Thyroid gland (tissue), 4 donors: ENCODE results near the gene CTSE. TPM values are rescaled to one million over a fixed set of nuclear protein-coding genes. Genes with fewer than 3 reads are reported as not detected.

Experiments
- DNase-seq, 2 donors: peaks; one replicate each; pipeline ENCODE4 v3.0.0-alpha.2; 2019
- H3K27ac ChIP-seq, 3 donors: fragments of 200-600 bp; sonication (generic); 1 replicate in 2 of 3; 2 replicates in 1 of 3; pipeline ENCODE4 v1.5.1; 2016 to 2019; ENCODE audit warnings: mild to moderate bottlenecking in 1 of 3, moderate library complexity in 1 of 3
- H3K27me3 ChIP-seq: fragments of 200-600 bp; sonication (generic); one replicate; pipeline ENCODE4 v1.5.1; 2019
- H3K36me3 ChIP-seq, 2 donors: fragments of 200-600 bp; sonication (generic); one replicate each; pipeline ENCODE4 v1.5.1; 2016 to 2019
- H3K4me1 ChIP-seq, 2 donors: fragments of 200-600 bp; sonication (generic); one replicate each; pipeline ENCODE4 v1.5.1; 2017 to 2019
- H3K4me3 ChIP-seq, 3 donors: fragments of 200-600 bp; sonication (generic); replicated peaks in 1 of 3; 1 replicate in 2 of 3; 2 replicates in 1 of 3; pipeline ENCODE4 v1.5.1; 2016; ENCODE audit warnings: mild to moderate bottlenecking in 1 of 3
- H3K9me3 ChIP-seq: fragments of 200-600 bp; sonication (generic); one replicate; pipeline ENCODE4 v1.5.1; 2017
- POLR2A ChIP-seq, 2 donors: fragments of 450-650 bp; IDR thresholded peaks; one replicate each; pipeline ENCODE4 v1.6.1; 2017; ENCODE audit warnings: antibody characterized with exemption in 2 of 2, mild to moderate bottlenecking in 2 of 2, moderate library complexity in 1 of 2
- WGBS, 2 donors: methylation state at CpG; one replicate each; pipeline ENCODE4 v1.1.5; 2017; 5-methylcytosine and 5-hydroxymethylcytosine counted together
- intact Hi-C: fragments of 100-400 bp; cut with DNase I; formaldehyde crosslinking; loops from one replicate; pipeline ENCODE4 v1.15.1; 2023
- total RNA-seq, 4 donors: library from RNA; depleted of rRNA; stranded (reverse); fragments of >200 nt; gene quantifications; one replicate each; pipeline ENCODE4 v1.2.3, GENCODE V29; 2016
- TF ChIP-seq, protein P1 (sequence below), 6 experiments: fragments of 200-600 bp in 3 of 6; fragments of 450-650 bp in 3 of 6; sonication (generic) in 3 of 6; IDR thresholded peaks; one replicate each; pipeline ENCODE4 v1.5.1; 2016 to 2019; ENCODE audit warnings: antibody characterized with exemption in 6 of 6, mild to moderate bottlenecking in 2 of 6, inconsistent platforms in 1 of 6, moderate library complexity in 1 of 6

Gene CTSE
- total RNA-seq, 4 donors from 2014 or later, result 3.6 to 38.2 (median 19.0) TPM

DNA sequence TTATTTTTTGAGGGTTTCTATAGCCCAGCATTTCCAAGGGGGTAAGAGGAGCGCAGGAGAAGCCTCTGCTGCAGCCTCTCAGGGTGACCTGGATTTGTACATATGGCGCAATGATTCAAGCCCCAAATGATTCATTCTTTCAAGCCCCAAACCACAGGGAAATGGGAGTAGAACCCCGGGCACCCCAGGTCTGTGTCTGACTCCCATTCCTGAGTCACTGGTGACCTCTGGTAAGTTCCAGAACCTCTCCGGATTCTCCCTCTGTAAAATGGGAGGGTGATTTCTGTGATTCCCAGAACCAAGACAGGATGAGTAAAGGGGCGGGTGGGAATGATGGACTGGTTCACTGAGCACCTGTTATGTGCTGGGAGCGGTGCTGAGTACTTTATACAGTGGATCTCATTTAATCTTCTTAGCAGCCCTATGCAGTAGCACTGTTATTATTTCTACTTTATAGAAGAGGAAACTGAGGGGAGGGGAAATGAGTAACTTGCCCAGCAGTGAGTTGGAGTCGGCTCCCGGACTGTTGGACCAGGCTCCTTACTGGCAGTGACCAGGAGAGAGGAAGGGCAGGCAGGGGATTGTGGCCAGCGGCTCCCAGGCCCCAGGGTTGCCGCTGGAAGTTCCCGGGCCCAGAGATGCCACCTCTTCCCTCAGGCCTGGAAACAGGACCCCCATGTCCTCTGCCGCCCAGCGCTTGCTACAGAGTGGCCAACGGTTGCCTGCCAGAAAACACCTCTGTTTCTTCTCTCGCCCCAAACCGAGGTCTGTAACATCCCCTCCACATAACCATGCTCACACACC, 60.1 kb downstream of the CTSE start:
- Histone ChIP-seq H3K27me3 (no peaks in the 10 kb centered on the region), H3K36me3 (no peaks in the 10 kb centered on the region), H3K27ac (no peak overlapping the region), H3K4me3 (no peak overlapping the region), H3K9me3 (no peaks in the 10 kb centered on the region), H3K4me1 (peaks cover 15 to 35% of the 10 kb centered on the region in 2 donors)
- TF ChIP-seq POLR2A (IDR thresholded peaks at IDR 0.05), result no peak
- TF ChIP-seq, protein P1, sequence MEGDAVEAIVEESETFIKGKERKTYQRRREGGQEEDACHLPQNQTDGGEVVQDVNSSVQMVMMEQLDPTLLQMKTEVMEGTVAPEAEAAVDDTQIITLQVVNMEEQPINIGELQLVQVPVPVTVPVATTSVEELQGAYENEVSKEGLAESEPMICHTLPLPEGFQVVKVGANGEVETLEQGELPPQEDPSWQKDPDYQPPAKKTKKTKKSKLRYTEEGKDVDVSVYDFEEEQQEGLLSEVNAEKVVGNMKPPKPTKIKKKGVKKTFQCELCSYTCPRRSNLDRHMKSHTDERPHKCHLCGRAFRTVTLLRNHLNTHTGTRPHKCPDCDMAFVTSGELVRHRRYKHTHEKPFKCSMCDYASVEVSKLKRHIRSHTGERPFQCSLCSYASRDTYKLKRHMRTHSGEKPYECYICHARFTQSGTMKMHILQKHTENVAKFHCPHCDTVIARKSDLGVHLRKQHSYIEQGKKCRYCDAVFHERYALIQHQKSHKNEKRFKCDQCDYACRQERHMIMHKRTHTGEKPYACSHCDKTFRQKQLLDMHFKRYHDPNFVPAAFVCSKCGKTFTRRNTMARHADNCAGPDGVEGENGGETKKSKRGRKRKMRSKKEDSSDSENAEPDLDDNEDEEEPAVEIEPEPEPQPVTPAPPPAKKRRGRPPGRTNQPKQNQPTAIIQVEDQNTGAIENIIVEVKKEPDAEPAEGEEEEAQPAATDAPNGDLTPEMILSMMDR (IDR thresholded peaks at IDR 0.05), result no peak
- intact Hi-C loops, result no loop called here
- DNase-seq, result no peak
- 87% methylated on average over 16 of the region's 16 CpGs for WGBS, 2 donors

DNA sequence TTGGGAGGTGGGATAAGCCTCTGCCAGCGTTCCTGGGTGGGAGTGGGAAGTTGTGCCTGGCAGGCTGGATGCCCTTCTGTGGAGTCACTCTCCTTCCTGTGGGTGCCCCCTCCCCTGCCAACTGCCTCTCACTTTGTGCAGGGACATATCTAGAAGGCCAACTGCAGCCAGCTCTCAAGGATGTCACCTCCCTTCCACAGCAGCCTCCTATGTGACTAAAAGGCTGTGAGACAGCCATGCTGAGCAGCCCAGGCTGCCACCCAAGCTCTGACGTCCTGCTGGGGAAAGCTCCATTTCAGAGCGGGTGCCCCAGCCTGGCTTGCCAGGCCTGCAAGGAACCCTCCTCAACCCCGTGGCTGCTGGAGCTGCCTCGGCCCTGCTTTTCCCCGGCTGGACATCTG, 60.9 kb downstream of the CTSE start:
- Histone ChIP-seq H3K4me1 (peaks cover 15 to 35% of the 10 kb centered on the region in 2 donors), H3K4me3 (no peak overlapping the region), H3K36me3 (no peaks in the 10 kb centered on the region), H3K9me3 (no peaks in the 10 kb centered on the region), H3K27ac (peak overlapping the region; percentile 44 to 74 (median 66)), H3K27me3 (no peaks in the 10 kb centered on the region)
- 74 to 93% methylated on average over 6 of the region's 6 CpGs for WGBS, 2 donors
- intact Hi-C loops, result no loop called here
- no peak for DNase-seq
- TF ChIP-seq POLR2A (IDR thresholded peaks at IDR 0.05), result no peak
- TF ChIP-seq, protein P1 (IDR thresholded peaks at IDR 0.05), result no peak

DNA sequence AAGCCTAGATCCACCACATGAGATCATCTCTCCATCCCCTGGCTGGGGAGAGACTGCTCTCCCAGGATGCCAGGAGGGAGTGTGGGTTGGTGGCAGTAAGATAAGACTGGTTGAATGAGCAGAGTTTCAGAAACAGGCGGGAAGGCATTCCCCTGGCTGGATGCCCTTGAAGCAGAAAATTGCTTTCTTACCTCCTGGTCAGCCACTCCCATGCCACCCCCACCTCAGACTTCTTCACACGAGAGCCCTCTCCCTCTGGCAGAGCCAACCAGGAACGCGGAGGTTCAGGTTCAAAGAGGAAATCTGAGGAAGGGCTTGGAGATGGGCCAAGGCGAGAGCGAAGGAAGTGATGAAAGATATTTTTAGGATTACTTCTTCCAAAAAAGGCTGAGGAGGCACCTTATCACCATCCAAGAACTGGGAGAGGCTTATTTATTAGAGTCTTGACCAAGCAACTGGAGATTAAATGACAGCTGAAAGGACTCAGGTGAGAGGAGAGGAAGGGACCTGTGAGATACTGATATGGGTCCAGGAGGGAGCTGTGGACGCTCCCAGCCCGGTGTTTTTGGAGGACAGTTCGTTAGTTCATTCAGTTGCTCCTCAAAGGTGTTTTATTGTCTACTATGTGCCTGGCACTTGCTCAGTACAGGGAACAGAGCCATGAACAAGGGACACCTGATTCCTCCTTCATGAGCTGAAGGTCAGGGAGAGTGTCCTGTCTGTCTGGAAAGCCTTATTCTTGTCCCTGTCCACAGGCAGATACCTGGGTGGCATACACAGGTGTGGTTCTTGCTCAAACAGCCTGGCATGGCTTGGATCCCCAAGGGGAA, 61.5 kb downstream of the CTSE start:
- H3K9me3 ChIP-seq, result no peaks in the 10 kb centered on the region
- peak overlapping the region; percentile 44 to 74 (median 66) for H3K27ac ChIP-seq
- no peak overlapping the region for H3K4me3 ChIP-seq
- TF ChIP-seq, protein P1 (IDR thresholded peaks at IDR 0.05), result no peak
- no peak for TF ChIP-seq POLR2A (IDR thresholded peaks at IDR 0.05)
- H3K27me3 ChIP-seq, result no peaks in the 10 kb centered on the region
- WGBS, 2 donors, result 29 to 31% methylated on average over 9 of the region's 9 CpGs
- peak; percentile 93 to 95 for DNase-seq
- peaks cover 15 to 35% of the 10 kb centered on the region in 2 donors for H3K4me1 ChIP-seq
- intact Hi-C loops, result no loop called here
- H3K36me3 ChIP-seq, result no peaks in the 10 kb centered on the region

DNA sequence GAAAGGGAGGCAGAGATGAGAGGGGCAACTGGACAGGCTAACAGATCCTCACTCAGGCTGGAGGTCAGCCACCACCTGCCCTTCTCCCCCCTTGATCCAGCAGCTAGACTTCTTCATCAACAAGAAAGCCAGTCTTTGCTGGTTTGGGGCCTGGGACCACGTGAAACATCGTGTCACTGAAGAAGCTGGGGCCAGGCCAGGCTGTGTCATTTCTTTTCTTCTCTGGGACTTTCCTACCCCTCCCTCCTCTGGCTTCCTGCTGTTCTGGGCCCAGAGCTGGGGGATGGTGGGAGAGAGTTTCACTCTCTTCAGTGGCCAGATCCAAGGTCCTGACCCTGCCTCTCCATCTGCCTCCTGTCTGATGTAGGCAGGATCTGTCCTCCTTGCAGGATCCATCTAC, 62.3 kb downstream of the CTSE start:
- TF ChIP-seq, protein P1 (IDR thresholded peaks at IDR 0.05), result no peak
- TF ChIP-seq POLR2A (IDR thresholded peaks at IDR 0.05), result no peak
- Histone ChIP-seq H3K4me1 (peaks cover 15 to 35% of the 10 kb centered on the region in 2 donors), H3K36me3 (no peaks in the 10 kb centered on the region), H3K4me3 (no peak overlapping the region), H3K27ac (peak overlapping the region; percentile 31 to 74 (median 44)), H3K9me3 (no peaks in the 10 kb centered on the region), H3K27me3 (no peaks in the 10 kb centered on the region)
- intact Hi-C loops, result no loop called here
- DNase-seq, result peak; percentile 53 to 68
- 20 to 23% methylated on average over 2 of the region's 2 CpGs for WGBS, 2 donors
